ENCODE data around the gene SH3BGR.
"Not testable (repeated sequence)": the region's sequence is repeated elsewhere in the genome, so short reads cannot be mapped to it uniquely, and the experiment has no call there.

Gene SH3BGR

GRCh38 chr21:39518055-39518846 lies 66.5 kb downstream of the SH3BGR start:
- DNase-seq: peak; percentile 45

GRCh38 chr21:39518847-39519210 lies 67.1 kb downstream of the SH3BGR start:
- no peak for DNase-seq

- no peak for DNase-seq
Measured at GRCh38 chr21:39519835-39520234, 68.1 kb downstream of the SH3BGR start.

- DNase-seq: no peak
Measured at GRCh38 chr21:39523399-39523798, 71.6 kb downstream of the SH3BGR start.

- DNase-seq: no peak
Measured at GRCh38 chr21:39523915-39524314, 72.1 kb downstream of the SH3BGR start.

GRCh38 chr21:39525129-39525528 lies 73.4 kb downstream of the SH3BGR start:
- no peak for DNase-seq

GRCh38 chr21:39525601-39526000 lies 73.8 kb downstream of the SH3BGR start:
- DNase-seq: no peak

- no peak for DNase-seq
Measured at GRCh38 chr21:39527067-39527595, 75.4 kb downstream of the SH3BGR start.

GRCh38 chr21:39527664-39528381 lies 76.1 kb downstream of the SH3BGR start:
- no peak for DNase-seq

- peak; percentile 3 for DNase-seq
Measured at GRCh38 chr21:39529026-39529425, 77.3 kb downstream of the SH3BGR start.

GRCh38 chr21:39531064-39531463 lies 79.3 kb downstream of the SH3BGR start:
- DNase-seq: no peak

- DNase-seq: no peak
Measured at GRCh38 chr21:39531840-39532239, 80.1 kb downstream of the SH3BGR start.

- DNase-seq: no peak
Measured at GRCh38 chr21:39533545-39534380, 82.0 kb downstream of the SH3BGR start.

GRCh38 chr21:39535646-39536437 lies 84.1 kb downstream of the SH3BGR start:
- DNase-seq: no peak

- no peak for DNase-seq
Measured at GRCh38 chr21:39536835-39537234, 85.1 kb downstream of the SH3BGR start.

GRCh38 chr21:39537571-39537970 lies 85.8 kb downstream of the SH3BGR start:
- no peak for DNase-seq

GRCh38 chr21:39538453-39539042 lies 86.8 kb downstream of the SH3BGR start:
- no peak for DNase-seq

GRCh38 chr21:39540367-39540766 lies 88.6 kb downstream of the SH3BGR start:
- DNase-seq: not testable (repeated sequence)

- no peak for DNase-seq
Measured at GRCh38 chr21:39542736-39543135, 91.0 kb downstream of the SH3BGR start.

- no peak for DNase-seq
Measured at GRCh38 chr21:39546522-39546921, 94.8 kb downstream of the SH3BGR start.

- DNase-seq: no peak
Measured at GRCh38 chr21:39552856-39553255, 101.1 kb downstream of the SH3BGR start.

GRCh38 chr21:39553331-39553730 lies 101.6 kb downstream of the SH3BGR start:
- DNase-seq: no peak

Data from fibroblast of upper back skin (primary cell).